GM23338 (cell line): ENCODE measurements around the gene PROZ. TPM values are rescaled to one million over a fixed set of nuclear protein-coding genes. Genes with fewer than 3 reads are reported as not detected.

Source experiments
- ATAC-seq: fragments of 200-7000 bp; cut with Tn5 transposase; 3 replicates; pipeline ENCODE4 v1.9.1; 2020
- DNase-seq: peaks from one replicate; pipeline ENCODE4 v3.0.0-alpha.2; 2015; ENCODE audit warnings: low spot score
- H2AFZ ChIP-seq: fragments of 200-600 bp; sonication (generic); 2 replicates; pipeline ENCODE4 v1.8.0; 2016; ENCODE audit warnings: antibody characterized with exemption, mild to moderate bottlenecking, moderate library complexity
- H3F3A ChIP-seq: fragments of 200-600 bp; sonication (generic); replicated peaks from 2 replicates; pipeline ENCODE4 v1.8.0; 2017; ENCODE audit warnings: antibody characterized with exemption, mixed run types, low read depth
- H3K27ac ChIP-seq: fragments of 200-600 bp; sonication (generic); 2 replicates; pipeline ENCODE4 v1.6.1; 2016; ENCODE audit warnings: low read depth
- H3K27me3 ChIP-seq: fragments of 200-600 bp; sonication (generic); 2 replicates; pipeline ENCODE4 v1.8.0; 2016; ENCODE audit warnings: mild to moderate bottlenecking, mixed run types, moderate library complexity; ENCODE audit not compliant: insufficient read depth
- H3K36me3 ChIP-seq: fragments of 200-600 bp; sonication (generic); 2 replicates; pipeline ENCODE4 v1.8.0; 2016; ENCODE audit warnings: mild to moderate bottlenecking; ENCODE audit not compliant: insufficient read depth
- H3K4me1 ChIP-seq: fragments of 200-600 bp; sonication (generic); 2 replicates; pipeline ENCODE4 v1.8.0; 2016; ENCODE audit warnings: mild to moderate bottlenecking, moderate library complexity; ENCODE audit not compliant: insufficient read depth
- H3K4me2 ChIP-seq: fragments of 200-600 bp; sonication (generic); 2 replicates; pipeline ENCODE4 v1.7.1; 2017; ENCODE audit warnings: mixed run types
- H3K4me3 ChIP-seq: fragments of 200-600 bp; sonication (generic); 2 replicates; pipeline ENCODE4 v1.6.1; 2016; ENCODE audit warnings: mixed run types
- H3K79me2 ChIP-seq: fragments of 200-600 bp; sonication (generic); replicated peaks from 2 replicates; pipeline ENCODE4 v1.8.0; 2017; ENCODE audit warnings: mild to moderate bottlenecking; ENCODE audit not compliant: insufficient read depth
- H3K9me2 ChIP-seq: fragments of 200-600 bp; sonication (generic); 2 replicates; pipeline ENCODE4 v1.8.0; 2017; ENCODE audit not compliant: insufficient read depth
- H4K20me1 ChIP-seq: fragments of 200-600 bp; sonication (generic); replicated peaks from 2 replicates; pipeline ENCODE4 v1.8.0; 2017; ENCODE audit warnings: mild to moderate bottlenecking; ENCODE audit not compliant: insufficient read depth
- H3K27ac Mint-ChIP-seq: 2 replicates; pipeline ENCODE4 v1.8.0; 2020; ENCODE audit warnings: inconsistent platforms, mild to moderate bottlenecking, moderate library complexity, mixed read lengths
- H3K27me3 Mint-ChIP-seq: 3 replicates; pipeline ENCODE4 v1.8.0; 2022; ENCODE audit warnings: low read depth, mild to moderate bottlenecking, moderate library complexity, mixed read lengths, inconsistent platforms; ENCODE audit not compliant: insufficient read depth, poor library complexity
- H3K36me3 Mint-ChIP-seq: 3 replicates; pipeline ENCODE4 v1.8.0; 2021; ENCODE audit warnings: low read depth, mild to moderate bottlenecking, inconsistent platforms, moderate library complexity, mixed read lengths
- H3K4me1 Mint-ChIP-seq: 3 replicates; pipeline ENCODE4 v1.8.0; 2020; ENCODE audit warnings: mild to moderate bottlenecking, inconsistent platforms, mixed read lengths
- H3K4me3 Mint-ChIP-seq: 3 replicates; pipeline ENCODE4 v1.8.0; 2021; ENCODE audit warnings: moderate library complexity, mild to moderate bottlenecking, inconsistent platforms, mixed read lengths
- H3K9me3 Mint-ChIP-seq: 3 replicates; pipeline ENCODE4 v1.8.0; 2020; ENCODE audit warnings: moderate library complexity, mild to moderate bottlenecking, inconsistent platforms, mixed read lengths
- EZH2phosphoT487 ChIP-seq: fragments of 200-600 bp; sonication (generic); IDR thresholded peaks from one replicate; pipeline ENCODE4 v1.8.1; 2018; ENCODE audit warnings: antibody characterized with exemption; ENCODE audit not compliant: unreplicated experiment
- JUNB ChIP-seq: IDR thresholded peaks from one replicate; pipeline ENCODE4 v1.6.1; 2016; ENCODE audit warnings: antibody characterized with exemption; ENCODE audit not compliant: unreplicated experiment
- NANOG ChIP-seq: IDR thresholded peaks from 2 replicates; pipeline ENCODE4 v1.6.1; 2016; ENCODE audit warnings: antibody characterized with exemption, borderline replicate concordance
- POLR2AphosphoS5 ChIP-seq: IDR thresholded peaks from 2 replicates; pipeline ENCODE4 v1.6.1; 2016; ENCODE audit warnings: antibody characterized with exemption, low read depth
- STAT1 ChIP-seq: IDR thresholded peaks from one replicate; pipeline ENCODE4 v1.6.1; 2016; ENCODE audit warnings: antibody characterized with exemption; ENCODE audit not compliant: unreplicated experiment
- ZNF114 ChIP-seq: fragments of 250-450 bp; sonication (Bioruptor Pico); IDR thresholded peaks from 2 replicates; pipeline ENCODE4 v1.5.0; 2020; ENCODE audit warnings: mild to moderate bottlenecking, moderate library complexity
- ZNF331 ChIP-seq: fragments of 250-450 bp; sonication (Bioruptor Pico); IDR thresholded peaks from 2 replicates; pipeline ENCODE4 v1.5.0; 2020; ENCODE audit warnings: low read depth, mild to moderate bottlenecking, moderate library complexity
- polyA plus RNA-seq: library from polyadenylated mRNA; unstranded; fragments of >200 nt; fragmentation: Nextera tagmentation; extraction: Ambion mirVana; gene quantifications from 2 replicates; pipeline ENCODE4 v1.2.1, GENCODE V29; 2016
- total RNA-seq: library from RNA; depleted of rRNA; stranded (reverse); fragments of >200 nt; shearing (Covaris generic); gene quantifications from 2 replicates; pipeline ENCODE4 v1.2.3, GENCODE V29; 2014
- TF ChIP-seq, protein P1 (sequence below): fragments of 250-450 bp; sonication (Bioruptor Pico); IDR thresholded peaks from 2 replicates; pipeline ENCODE4 v1.5.0; 2020; ENCODE audit warnings: mild to moderate bottlenecking, moderate library complexity
- TF ChIP-seq, protein P2 (sequence below), 2 experiments: fragments of 200-600 bp in 1 of 2; sonication (generic) in 1 of 2; conservative IDR thresholded peaks; 2 replicates each; pipeline versions ENCODE4 v1.5.1 to v1.6.1; 2016 to 2017; ENCODE audit warnings: antibody characterized with exemption in 2 of 2, low read depth in 2 of 2, mild to moderate bottlenecking in 2 of 2, moderate library complexity in 1 of 2
- TF ChIP-seq, protein P3 (sequence below): IDR thresholded peaks from one replicate; pipeline ENCODE4 v1.6.1; 2018; ENCODE audit warnings: antibody characterized with exemption; ENCODE audit not compliant: unreplicated experiment
- TF ChIP-seq, protein P4 (sequence below): IDR thresholded peaks from 2 replicates; pipeline ENCODE4 v1.6.1; 2016; ENCODE audit warnings: antibody characterized with exemption

PROZ gene
- total and polyA plus RNA-seq, 2 experiments from 2014 or later = 0.53 TPM; not detected in 1

DNA sequence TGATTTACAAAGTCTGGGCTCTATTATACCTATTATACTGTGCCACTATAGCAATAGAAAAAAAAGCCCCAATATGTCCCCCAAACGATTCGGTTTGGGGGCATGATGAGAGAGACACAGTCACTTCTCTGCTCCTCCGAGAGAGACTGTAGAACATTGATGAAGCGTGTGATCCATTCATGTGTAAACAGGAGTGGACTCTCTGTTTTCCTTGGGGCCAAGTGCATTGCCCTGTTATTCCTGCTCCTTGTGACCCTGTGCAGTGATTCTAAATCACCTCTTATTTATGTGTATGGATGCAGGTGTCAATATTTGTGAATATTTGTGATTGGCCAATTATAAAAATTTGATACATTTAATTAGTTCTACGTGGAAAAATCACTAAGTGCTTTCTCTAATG lies 18.9 kb upstream of the PROZ start (continued):
- TF ChIP-seq, protein P1, sequence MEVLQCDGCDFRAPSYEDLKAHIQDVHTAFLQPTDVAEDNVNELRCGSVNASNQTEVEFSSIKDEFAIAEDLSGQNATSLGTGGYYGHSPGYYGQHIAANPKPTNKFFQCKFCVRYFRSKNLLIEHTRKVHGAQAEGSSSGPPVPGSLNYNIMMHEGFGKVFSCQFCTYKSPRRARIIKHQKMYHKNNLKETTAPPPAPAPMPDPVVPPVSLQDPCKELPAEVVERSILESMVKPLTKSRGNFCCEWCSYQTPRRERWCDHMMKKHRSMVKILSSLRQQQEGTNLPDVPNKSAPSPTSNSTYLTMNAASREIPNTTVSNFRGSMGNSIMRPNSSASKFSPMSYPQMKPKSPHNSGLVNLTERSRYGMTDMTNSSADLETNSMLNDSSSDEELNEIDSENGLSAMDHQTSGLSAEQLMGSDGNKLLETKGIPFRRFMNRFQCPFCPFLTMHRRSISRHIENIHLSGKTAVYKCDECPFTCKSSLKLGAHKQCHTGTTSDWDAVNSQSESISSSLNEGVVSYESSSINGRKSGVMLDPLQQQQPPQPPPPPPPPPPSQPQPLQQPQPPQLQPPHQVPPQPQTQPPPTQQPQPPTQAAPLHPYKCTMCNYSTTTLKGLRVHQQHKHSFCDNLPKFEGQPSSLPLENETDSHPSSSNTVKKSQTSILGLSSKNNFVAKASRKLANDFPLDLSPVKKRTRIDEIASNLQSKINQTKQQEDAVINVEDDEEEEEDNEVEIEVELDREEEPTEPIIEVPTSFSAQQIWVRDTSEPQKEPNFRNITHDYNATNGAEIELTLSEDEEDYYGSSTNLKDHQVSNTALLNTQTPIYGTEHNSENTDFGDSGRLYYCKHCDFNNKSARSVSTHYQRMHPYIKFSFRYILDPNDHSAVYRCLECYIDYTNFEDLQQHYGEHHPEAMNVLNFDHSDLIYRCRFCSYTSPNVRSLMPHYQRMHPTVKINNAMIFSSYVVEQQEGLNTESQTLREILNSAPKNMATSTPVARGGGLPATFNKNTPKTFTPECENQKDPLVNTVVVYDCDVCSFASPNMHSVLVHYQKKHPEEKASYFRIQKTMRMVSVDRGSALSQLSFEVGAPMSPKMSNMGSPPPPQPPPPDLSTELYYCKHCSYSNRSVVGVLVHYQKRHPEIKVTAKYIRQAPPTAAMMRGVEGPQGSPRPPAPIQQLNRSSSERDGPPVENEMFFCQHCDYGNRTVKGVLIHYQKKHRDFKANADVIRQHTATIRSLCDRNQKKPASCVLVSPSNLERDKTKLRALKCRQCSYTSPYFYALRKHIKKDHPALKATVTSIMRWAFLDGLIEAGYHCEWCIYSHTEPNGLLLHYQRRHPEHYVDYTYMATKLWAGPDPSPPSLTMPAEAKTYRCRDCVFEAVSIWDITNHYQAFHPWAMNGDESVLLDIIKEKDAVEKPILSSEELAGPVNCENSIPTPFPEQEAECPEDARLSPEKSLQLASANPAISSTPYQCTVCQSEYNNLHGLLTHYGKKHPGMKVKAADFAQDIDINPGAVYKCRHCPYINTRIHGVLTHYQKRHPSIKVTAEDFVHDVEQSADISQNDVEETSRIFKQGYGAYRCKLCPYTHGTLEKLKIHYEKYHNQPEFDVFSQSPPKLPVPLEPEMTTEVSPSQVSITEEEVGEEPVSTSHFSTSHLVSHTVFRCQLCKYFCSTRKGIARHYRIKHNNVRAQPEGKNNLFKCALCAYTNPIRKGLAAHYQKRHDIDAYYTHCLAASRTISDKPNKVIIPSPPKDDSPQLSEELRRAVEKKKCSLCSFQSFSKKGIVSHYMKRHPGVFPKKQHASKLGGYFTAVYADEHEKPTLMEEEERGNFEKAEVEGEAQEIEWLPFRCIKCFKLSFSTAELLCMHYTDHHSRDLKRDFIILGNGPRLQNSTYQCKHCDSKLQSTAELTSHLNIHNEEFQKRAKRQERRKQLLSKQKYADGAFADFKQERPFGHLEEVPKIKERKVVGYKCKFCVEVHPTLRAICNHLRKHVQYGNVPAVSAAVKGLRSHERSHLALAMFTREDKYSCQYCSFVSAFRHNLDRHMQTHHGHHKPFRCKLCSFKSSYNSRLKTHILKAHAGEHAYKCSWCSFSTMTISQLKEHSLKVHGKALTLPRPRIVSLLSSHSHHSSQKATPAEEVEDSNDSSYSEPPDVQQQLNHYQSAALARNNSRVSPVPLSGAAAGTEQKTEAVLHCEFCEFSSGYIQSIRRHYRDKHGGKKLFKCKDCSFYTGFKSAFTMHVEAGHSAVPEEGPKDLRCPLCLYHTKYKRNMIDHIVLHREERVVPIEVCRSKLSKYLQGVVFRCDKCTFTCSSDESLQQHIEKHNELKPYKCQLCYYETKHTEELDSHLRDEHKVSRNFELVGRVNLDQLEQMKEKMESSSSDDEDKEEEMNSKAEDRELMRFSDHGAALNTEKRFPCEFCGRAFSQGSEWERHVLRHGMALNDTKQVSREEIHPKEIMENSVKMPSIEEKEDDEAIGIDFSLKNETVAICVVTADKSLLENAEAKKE (CRISPR knock-in tag) = no peak
- TF ChIP-seq POLR2AphosphoS5 (no peak), ZNF331 (no peak)
- TF ChIP-seq, protein P2, sequence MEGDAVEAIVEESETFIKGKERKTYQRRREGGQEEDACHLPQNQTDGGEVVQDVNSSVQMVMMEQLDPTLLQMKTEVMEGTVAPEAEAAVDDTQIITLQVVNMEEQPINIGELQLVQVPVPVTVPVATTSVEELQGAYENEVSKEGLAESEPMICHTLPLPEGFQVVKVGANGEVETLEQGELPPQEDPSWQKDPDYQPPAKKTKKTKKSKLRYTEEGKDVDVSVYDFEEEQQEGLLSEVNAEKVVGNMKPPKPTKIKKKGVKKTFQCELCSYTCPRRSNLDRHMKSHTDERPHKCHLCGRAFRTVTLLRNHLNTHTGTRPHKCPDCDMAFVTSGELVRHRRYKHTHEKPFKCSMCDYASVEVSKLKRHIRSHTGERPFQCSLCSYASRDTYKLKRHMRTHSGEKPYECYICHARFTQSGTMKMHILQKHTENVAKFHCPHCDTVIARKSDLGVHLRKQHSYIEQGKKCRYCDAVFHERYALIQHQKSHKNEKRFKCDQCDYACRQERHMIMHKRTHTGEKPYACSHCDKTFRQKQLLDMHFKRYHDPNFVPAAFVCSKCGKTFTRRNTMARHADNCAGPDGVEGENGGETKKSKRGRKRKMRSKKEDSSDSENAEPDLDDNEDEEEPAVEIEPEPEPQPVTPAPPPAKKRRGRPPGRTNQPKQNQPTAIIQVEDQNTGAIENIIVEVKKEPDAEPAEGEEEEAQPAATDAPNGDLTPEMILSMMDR (conservative IDR thresholded peaks at IDR 0.05; ENCODE audit: low read depth in 2 of 2) = no peak

DNA sequence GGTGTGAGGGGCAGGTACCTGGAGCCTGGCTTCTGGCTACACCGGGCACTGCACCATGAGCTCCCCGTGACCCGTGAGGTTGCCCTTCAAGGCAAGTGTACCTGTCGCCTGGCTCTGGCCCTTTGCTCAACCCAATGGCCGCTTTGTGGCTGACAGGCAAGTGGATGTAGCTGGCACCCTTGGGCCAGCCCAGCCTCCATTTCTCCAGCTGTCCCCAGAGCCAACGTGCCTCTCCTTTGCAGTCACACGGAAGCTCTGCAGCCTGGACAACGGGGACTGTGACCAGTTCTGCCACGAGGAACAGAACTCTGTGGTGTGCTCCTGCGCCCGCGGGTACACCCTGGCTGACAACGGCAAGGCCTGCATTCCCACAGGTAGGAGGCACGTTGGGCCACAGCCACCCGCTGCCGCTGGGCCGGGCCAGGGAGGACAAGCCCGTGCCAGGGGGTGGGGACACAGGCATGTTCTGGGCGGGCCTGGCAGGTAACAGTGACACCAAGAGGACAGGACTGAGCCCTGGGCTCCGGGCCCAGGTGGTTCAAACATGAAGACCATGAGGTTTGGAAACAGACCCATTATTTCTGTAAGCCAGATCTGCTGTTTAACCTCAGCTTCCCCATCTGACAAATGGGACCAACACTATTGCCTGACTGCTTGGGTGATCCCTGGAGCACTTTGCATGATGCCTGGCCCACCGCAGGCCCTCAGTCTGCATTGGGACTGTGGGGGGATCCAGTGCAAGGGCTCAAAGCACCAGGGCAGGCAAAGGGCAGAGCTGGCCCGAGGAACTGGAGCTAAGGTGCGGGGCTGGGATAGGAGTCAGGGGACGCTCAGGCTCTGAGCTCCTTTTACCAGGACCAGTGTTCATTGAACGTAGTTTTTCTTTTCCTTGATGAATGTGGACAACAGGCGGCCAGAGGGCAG lies 17.5 kb upstream of the PROZ start:
- Mint-ChIP-seq H3K4me1 (peaks cover 14% of the 10 kb centered on the region), H3K4me3 (no peak overlapping the region), H3K27me3 (no peaks in the 10 kb centered on the region), H3K27ac (no peak overlapping the region), H3K9me3 (no peaks in the 10 kb centered on the region), H3K36me3 (no peaks in the 10 kb centered on the region)
- Histone ChIP-seq H3K27me3 (no peaks in the 10 kb centered on the region), H3K4me1 (peaks cover 9% of the 10 kb centered on the region), H3K79me2 (no peaks in the 10 kb centered on the region), H3K27ac (no peak overlapping the region), H3K36me3 (no peaks in the 10 kb centered on the region), H4K20me1 (no peaks in the 10 kb centered on the region), H3K4me3 (no peak overlapping the region), H3F3A (no peaks in the 10 kb centered on the region), H3K9me2 (no peaks in the 10 kb centered on the region), H2AFZ (no peak overlapping the region), H3K4me2 (no peak overlapping the region)
- ATAC-seq = no peak
- no peak for DNase-seq
- TF ChIP-seq STAT1 = no peak
- TF ChIP-seq, protein P3, sequence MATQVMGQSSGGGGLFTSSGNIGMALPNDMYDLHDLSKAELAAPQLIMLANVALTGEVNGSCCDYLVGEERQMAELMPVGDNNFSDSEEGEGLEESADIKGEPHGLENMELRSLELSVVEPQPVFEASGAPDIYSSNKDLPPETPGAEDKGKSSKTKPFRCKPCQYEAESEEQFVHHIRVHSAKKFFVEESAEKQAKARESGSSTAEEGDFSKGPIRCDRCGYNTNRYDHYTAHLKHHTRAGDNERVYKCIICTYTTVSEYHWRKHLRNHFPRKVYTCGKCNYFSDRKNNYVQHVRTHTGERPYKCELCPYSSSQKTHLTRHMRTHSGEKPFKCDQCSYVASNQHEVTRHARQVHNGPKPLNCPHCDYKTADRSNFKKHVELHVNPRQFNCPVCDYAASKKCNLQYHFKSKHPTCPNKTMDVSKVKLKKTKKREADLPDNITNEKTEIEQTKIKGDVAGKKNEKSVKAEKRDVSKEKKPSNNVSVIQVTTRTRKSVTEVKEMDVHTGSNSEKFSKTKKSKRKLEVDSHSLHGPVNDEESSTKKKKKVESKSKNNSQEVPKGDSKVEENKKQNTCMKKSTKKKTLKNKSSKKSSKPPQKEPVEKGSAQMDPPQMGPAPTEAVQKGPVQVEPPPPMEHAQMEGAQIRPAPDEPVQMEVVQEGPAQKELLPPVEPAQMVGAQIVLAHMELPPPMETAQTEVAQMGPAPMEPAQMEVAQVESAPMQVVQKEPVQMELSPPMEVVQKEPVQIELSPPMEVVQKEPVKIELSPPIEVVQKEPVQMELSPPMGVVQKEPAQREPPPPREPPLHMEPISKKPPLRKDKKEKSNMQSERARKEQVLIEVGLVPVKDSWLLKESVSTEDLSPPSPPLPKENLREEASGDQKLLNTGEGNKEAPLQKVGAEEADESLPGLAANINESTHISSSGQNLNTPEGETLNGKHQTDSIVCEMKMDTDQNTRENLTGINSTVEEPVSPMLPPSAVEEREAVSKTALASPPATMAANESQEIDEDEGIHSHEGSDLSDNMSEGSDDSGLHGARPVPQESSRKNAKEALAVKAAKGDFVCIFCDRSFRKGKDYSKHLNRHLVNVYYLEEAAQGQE = no peak
- TF ChIP-seq POLR2AphosphoS5 = no peak
- TF ChIP-seq, protein P4, sequence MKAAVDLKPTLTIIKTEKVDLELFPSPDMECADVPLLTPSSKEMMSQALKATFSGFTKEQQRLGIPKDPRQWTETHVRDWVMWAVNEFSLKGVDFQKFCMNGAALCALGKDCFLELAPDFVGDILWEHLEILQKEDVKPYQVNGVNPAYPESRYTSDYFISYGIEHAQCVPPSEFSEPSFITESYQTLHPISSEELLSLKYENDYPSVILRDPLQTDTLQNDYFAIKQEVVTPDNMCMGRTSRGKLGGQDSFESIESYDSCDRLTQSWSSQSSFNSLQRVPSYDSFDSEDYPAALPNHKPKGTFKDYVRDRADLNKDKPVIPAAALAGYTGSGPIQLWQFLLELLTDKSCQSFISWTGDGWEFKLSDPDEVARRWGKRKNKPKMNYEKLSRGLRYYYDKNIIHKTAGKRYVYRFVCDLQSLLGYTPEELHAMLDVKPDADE = no peak
- TF ChIP-seq NANOG = no peak
- TF ChIP-seq EZH2phosphoT487 = no peak
- TF ChIP-seq ZNF114 (CRISPR knock-in tag) = no peak
- no peak for TF ChIP-seq JUNB
- no peak for TF ChIP-seq ZNF331
